Omental fat pad (tissue), 4 donors: ENCODE data around the gene NTM. TPM values are rescaled to one million over a fixed set of nuclear protein-coding genes. Genes with fewer than 3 reads are reported as not detected.
A peak's percentile ranks its signal among the peaks of the same experiment; 100 is the strongest.

Experiments
- ATAC-seq: fragments of 150-250 bp; one replicate; pipeline ENCODE4 v1.9.1; 2016; ENCODE audit warnings: mild to moderate bottlenecking, moderate library complexity; ENCODE audit not compliant: low FRiP score
- DNase-seq: peaks from one replicate; pipeline ENCODE4 v3.0.0-alpha.2; 2019; ENCODE audit warnings: low spot score
- CTCF ChIP-seq, 3 donors: fragments of 450-650 bp; IDR thresholded peaks; one replicate each; pipeline ENCODE4 v1.5.1; 2016 to 2017; ENCODE audit warnings: antibody characterized with exemption in 3 of 3, mild to moderate bottlenecking in 3 of 3, moderate library complexity in 2 of 3
- total RNA-seq, 4 donors: library from RNA; depleted of rRNA; stranded (reverse); fragments of >200 nt; gene quantifications; one replicate each; pipeline ENCODE4 v1.1.0, GENCODE V29; 2016

The NTM gene
- total RNA-seq, 4 donors from 2014 or later, result 0.56 to 5.5 (median 2.4) TPM

GRCh38 chr11:131691181-131692041, 321.0 kb downstream of the NTM start:
- ATAC-seq, result no peak
- DNase-seq, result no peak
- TF ChIP-seq CTCF (IDR thresholded peaks at IDR 0.05), result no peak

DNA sequence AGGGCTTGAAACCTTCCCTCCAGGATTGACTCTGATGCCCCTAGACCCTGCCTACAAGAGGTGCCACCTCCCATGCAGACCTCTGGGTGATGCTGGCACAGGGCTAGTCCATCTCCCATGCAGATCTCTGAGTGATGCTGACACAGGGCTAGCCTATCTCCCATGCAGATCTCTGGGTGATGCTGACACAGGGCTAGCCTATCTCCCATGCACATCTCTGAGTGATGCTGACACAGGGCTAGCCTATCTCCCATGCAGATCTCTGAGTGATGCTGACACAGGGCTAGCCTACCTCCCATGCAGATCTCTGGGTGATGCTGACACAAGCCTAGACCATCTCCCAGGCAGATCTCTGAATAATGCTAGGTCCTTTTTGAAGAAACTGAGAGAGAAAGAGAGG, 321.7 kb downstream of the NTM start:
- DNase-seq (no peak), ATAC-seq (no peak)
- no peak for TF ChIP-seq CTCF (IDR thresholded peaks at IDR 0.05)

DNA sequence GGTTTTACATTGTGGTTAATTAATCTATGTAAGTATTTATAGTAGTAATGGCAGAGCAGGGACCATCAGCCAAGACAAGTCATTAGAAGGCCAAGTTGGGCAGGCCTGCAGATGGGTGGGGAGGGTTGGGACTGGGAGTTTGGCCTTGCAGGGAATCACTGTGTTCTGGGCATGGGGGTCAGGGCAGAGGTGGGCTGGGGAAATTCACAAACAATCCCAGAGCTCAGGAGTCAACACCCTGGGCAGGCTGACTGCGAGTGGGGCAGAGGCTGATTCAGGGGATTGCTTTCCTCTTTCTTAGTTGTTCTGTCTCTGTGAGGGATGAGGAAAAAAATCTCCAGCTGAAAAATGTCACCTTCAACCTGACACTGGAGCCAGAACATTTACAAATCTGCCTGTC, 322.5 kb downstream of the NTM start:
- ATAC-seq (no peak), DNase-seq (no peak)
- no peak for TF ChIP-seq CTCF (IDR thresholded peaks at IDR 0.05)

- no peak for DNase-seq
- ATAC-seq, result no peak
Measured at GRCh38 chr11:131693756-131694155, 323.3 kb downstream of the NTM start.

GRCh38 chr11:131694526-131695424, 324.4 kb downstream of the NTM start:
- ATAC-seq, result peak; percentile 95
- peak in 1 of 3 donors; percentile 16 for TF ChIP-seq CTCF (IDR thresholded peaks at IDR 0.05)
- peak; percentile 50 for DNase-seq

More at GRCh38 chr11:131693756-131694155, 323.3 kb downstream of the NTM start:
- no peak for TF ChIP-seq CTCF (IDR thresholded peaks at IDR 0.05)

DNA sequence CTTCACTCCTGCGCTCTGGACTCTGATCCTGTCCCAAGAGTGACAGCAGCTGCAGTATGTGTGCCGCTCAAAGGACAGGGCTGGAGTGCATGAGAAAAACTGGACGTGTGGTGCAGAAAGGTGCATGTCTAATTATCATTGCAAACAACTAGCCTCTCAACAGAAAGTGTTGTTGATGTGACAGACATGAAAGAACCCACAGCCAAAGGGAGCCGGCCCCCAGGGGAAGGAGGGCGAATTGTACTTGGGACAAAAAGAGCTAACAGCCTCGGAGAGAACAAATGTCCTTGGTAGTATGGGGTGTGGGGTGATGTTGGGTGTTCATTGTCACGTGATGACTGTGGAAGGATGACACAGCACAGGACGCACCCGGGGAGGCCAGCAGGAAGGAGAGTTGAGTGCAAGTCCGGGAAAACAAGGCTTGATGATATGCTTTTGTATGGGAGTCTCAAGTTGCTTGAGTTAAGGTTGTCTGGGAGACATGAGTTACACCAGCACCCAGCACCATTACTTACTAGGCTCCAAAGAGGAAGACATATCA, 325.5 kb downstream of the NTM start:
- DNase-seq, result no peak

More for the DNA sequence above, 325.5 kb downstream of the NTM start:
- TF ChIP-seq CTCF (IDR thresholded peaks at IDR 0.05), result no peak
- no peak for ATAC-seq
